ENCODE results near the gene SPATA1.
"Not testable (repeated sequence)": the region's sequence is repeated elsewhere in the genome, so short reads cannot be mapped to it uniquely, and the experiment has no call there.

Gene SPATA1

DNA sequence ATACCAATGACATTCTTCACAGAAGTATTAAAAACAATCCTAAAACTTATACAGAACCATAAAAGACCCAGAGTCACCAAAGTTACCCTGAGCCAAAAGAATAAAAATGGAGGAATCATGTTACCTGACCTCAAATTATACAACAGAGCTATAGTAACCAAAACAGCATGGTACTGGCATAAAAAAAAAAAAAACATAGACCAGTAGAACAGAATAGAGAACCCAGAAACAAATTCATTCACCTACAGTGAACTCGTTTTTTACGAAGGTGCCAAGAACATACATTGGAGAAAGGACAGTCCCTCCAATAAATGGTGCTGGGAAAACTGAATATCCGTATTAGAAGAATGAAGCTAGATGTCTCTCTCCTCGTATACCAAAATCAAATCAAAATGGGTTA lies 2.8 kb downstream of the SPATA1 start:
- ATAC-seq, result no peak

DNA sequence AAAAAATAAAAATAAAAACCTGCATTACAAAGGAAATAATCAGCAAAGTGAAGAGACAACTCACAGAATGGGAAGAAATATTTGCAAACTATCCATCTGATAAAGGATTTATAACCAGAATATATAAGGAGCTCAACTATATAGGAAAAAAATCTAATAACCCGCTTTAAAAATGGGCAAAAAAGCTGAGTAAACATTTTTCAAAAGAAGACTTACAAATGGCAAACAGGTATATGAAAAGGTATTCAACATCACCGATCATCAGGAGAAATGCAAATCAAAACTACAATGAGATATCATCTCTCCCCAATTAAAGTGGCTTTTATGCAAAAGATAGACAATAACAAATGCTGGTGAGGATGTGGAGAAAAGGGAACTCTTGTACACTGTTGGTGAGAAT lies 4.0 kb downstream of the SPATA1 start:
- ATAC-seq, result no peak

DNA sequence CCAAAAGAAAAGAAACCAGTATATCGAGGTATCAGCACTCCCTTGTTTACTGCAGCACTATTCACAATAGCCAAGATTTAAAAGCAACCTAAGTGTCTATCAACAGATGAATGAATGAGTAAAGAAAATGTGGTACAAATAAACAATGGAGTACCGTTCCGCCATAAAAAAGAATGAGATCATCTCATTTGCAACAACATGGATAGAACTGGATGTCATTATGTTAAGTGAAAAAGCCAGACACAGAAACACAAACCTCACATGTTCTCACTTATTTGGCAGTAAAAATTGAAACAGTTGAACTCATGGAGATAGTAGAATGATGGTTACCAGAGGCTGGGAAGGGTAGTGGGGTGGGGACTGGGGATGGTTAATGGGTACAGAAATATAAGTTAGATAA lies 4.5 kb downstream of the SPATA1 start:
- no peak for ATAC-seq

DNA sequence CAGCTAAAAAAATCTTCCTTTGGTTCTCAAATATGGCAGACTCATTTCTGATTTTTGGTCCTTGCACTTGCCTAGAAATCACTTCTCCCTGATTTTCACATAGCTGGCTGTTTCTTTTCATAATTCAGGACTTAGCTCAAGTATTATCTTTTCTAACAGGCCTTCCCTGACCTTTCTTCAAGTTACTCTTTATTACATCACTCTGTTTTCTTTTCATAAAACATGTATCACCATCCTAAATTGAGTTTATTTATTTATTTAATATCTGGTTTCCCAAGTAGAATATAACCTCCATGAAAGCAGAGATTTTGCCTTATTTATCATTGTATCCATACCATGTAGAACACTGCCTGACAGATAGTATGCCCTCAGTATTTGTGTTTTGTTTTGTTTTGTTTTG lies 18.4 kb downstream of the SPATA1 start:
- ATAC-seq, result no peak

DNA sequence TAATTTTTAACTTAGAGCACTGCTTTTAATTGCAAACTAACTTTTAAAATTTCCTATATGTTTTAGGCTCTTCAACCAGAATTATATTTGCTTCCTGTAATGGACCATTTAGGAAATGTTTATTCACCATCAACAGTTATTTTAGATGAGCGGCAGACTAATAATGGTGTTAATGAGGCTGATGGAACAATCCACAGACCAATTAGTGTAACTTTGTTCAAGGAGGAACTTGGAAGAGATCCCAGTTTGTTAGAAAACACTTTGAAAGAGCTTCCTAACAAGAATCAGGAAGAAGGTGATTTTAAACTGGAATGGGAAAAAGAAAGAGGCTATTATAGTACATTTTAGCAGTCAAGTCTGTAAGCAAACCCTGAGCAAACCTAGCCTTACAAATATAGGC lies 19.6 kb downstream of the SPATA1 start:
- ATAC-seq, result no peak

DNA sequence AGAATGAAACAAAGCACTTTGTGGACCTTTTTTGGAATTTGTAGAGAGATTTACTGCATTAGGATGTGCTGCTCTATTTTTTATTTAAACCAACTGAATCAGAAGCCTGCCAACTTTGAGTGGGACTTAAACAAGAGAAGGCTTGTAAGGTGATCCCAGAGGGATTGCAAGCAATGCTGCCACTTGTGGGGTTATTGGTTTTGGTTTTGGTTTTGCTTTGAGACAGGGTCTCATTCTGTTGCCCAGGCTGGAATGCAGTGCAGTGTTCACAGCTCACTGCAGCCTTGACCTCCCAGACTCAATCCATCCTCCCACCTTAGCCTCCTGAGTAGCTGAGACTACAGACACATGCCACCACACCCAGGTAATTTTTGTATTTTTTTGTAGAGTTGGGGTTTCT lies 32.4 kb downstream of the SPATA1 start:
- ATAC-seq, result no peak

DNA sequence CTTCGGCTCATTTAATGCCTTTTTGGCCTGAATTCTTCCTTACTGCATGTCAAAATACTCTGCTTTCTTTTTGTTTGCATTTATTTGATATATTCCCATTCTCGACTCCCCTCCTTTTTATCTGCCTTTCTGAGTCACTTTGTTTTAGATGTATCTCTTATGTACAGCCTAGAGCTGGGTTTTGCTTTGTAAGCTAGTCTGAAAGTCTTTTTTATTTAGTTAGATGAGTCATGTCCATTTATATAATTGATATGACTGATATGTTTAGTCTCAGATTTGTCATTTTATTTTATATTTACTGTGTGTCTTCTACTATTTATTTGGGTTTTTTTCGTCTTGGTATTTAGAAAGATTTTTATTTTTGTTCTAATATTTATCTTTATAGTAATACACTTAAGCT lies 33.8 kb downstream of the SPATA1 start:
- peak in 1 of 2 donors; percentile 33 for ATAC-seq

DNA sequence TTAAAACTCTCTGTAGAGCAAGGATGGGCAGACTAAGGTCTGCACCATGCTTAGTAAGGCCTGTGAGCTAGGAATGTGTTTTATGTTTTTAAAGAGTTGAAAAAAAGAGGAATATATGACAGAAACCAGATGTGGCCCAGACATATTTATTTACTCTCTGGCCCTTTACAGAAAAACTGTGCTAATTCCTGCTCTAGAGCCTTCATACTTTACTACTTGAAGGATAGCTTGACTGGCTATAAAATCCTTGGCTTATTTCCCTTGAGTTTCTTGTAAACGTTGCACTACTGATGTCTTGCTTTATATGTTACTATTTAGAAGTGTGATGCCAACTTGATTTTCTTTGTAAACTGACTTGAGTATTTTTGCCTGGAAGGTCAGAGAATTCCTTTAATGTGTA lies 34.6 kb downstream of the SPATA1 start:
- no peak for ATAC-seq

DNA sequence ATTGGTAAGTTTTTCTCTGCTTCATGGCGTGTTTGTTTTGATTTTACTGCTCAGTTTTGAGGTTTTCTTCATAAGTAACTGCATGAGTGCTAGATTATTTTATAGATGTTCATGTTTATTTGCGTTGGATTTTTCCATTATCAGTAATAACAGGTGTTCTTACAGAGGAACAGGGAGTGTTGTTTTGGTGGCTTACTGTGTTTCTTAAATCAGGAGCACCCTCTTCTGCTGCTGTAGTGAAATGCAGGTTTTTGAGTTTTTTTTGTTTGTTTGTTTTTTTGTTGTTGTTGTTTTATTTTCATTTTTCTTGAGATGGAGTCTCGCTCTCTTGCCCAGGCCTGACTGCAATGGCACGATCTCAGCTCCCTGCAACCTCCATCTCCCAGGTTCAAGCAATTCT lies 35.5 kb downstream of the SPATA1 start:
- ATAC-seq, result no peak

DNA sequence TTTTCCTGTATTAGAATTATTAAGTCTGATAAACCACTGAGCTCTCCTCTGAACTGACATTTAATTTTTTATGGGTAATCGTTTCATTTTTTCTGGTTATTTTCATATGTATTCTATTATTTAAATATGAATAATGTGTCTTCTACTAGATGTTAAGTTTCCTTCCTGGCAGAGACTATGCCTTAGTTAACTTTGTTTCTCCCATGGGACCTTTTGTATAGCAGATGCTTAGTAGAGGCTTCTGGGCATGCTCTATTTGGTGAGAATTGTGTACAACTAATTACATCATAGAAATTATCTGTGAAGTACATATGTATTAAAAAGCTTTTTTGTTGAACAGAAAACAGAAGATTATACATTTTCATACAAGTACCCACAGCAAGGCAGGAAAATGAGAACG lies 44.6 kb downstream of the SPATA1 start:
- no peak for ATAC-seq

DNA sequence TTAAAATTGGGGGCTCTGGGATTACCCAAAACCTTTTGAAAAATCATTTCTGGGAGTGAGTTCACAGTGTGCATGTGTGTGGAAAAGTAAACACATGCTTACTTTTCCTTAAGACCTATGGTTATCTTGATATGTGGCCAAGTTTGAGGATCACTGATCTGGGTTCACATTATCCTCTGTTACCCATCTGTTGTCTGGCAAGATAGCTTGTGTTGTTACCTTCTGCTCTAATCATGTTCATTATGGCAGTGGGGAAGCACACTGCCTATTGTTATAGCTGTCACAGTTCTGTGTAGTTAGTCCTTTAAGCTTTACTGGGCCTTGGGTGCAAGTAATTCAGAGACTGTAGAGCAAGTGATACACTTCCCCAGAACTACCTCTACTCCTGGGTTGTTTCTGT lies 63.0 kb downstream of the SPATA1 start:
- no peak for ATAC-seq

DNA sequence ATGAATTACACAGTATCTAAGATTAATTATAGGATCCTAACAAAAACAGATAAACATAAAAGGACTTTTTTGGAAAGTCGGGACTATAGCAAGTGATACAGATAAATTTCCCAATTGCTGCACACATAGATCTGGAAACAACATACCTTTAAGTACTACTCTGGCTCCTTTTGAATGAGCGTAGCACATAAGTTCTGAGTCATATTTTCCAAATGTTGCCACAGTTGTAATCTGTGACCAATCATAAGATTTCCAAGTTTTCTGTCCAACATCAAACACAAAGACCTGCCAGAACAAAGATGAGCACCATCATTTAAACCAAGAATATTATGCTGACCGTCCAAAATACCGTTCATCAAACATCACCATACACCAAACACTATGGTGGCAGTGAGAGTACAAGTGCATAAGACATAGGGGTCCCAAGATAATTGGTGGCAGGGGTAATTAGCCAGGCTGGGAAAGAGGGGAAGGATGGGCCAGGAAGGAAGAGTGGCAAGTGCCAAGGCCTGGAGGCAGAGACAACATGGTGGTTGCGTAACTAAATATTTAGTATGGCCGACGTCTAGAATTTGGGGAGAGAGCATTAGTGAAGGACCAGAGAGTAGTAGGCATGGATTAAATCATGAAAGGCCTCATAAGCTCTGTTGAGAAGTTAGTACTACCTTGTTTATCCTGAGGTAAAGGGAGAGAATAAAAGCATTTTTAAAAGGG lies 64.4 kb downstream of the SPATA1 start:
- ATAC-seq, result no peak

DNA sequence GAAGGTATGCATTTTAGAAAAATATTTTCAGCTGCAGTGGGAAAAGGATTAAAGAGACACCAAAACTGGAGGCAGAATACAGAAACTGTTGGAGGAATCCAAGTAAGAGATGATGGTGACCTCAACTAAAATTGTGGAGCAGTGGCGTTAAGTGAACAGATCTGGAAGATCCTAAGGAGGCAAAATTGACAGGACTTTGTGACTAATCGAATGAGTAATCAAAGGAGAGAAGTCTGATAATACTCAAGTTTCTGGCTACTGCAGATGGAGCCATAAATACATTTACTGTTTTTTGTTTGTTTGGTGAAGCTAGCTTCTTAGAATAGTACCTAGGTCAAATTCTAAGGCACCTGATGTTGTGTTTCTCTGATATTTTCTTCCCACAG lies 65.0 kb downstream of the SPATA1 start:
- ATAC-seq, result no peak

DNA sequence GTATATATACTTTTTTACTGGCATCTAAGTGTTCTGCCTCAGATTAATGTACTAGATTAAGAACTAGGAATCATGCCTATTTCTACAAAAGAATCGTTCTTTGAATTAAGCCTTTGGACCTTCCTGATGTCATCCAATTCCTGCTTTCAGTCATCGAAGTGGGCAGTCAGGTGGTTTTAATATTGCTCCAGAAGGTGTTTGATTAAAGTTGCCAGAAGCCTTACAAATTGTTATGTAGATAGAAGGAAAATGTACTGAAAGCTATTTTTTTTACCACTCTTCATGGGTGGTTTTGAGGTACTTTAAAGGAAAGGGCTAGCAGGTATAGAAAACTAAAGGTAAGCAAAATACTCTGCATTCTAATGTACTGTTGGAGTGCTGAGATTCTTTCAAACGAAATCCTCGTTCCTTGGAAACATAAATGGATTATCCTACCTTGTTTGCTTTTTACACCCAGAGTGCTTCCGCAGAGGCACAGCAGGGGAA lies 67.3 kb downstream of the SPATA1 start:
- ATAC-seq, result no peak

DNA sequence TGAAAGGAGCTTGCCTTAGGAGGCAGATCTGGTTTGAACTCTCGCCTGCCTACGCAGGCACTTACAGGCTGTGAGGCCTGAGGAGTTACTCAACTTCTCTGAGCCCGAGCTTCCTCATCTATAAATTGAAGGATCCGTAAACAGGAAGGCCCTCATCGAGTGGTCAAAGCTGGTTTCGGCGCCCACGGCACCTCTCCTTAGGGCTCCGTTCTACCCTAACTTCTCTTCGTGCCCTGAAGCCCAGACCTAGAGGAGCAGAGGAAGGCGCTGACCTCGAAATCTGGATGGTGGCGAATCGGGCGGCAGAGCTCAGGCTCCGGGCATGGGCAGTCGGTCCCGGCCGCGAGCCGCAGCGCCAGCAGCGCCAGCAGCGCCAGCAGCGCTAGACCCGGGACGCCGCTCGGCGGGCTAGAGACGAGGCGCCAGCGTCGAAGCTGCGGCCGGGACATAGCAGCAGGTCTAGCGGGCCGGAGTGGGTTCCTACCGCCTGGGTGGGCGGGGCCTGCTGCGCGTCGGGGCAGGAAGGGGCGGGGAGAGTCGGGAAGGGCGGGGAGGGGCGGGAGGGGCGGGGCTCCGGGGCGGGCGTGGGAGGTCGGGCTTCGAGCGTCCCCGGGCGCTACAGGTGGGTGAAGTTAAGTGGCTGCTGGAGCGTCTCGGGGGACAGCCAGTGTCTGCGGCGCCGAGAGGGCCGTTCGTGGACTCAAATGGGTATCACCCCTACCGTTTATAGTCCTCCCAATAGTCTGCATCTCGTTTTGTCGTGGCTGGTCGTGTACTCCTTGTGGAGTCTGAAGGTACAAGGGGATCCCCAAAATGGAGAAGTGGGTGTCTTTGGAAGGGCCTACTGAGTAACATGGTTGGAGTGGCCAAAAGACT lies 68.0 kb downstream of the SPATA1 start, which contains the start of gene CTBS:
Gene CTBS, minus strand, starts transcription at position 474 of the 876 bp plus-strand sequence. Its CDS starts 25 bp downstream, at position 449.
- ATAC-seq, result peak; percentile 84 to 86

DNA sequence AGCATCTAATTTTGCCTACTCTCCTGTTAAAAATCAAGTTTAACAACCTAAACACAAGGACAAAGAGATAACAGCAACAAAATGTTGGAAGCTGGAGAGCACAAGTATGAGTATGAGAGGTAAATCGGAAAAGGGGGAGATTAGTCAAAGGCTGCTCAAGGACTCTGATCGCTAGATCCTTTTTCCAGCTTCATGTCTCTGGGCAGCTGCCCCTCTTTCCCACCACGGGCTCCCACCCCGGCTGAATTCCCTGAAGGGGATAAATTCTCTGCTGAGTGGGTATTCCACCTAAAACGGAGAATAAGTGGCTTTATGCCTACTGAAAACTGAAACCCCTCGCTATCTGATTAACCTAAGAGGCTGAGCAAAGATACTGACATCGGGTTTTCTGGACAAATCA lies 68.8 kb downstream of the SPATA1 start:
- no peak for ATAC-seq

DNA sequence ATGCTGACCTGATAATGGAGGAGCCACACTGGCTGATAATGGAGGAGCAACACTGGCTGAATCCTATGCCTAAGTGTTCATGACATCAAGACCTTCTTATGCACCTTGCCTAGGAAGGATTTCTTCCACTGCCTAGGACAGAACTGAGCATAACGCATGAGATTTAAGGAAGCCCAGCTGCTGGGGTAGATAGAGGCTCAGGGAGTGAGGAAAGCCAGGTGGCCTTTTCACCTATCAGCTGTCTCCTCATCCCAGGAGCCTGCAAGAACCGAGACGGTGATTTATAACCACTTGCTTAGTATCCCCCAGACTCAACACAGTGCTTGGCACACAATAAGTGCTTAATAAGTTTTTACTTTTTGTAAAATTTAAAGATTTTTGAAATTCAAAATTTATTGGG lies 75.5 kb downstream of the SPATA1 start:
- no peak for ATAC-seq

DNA sequence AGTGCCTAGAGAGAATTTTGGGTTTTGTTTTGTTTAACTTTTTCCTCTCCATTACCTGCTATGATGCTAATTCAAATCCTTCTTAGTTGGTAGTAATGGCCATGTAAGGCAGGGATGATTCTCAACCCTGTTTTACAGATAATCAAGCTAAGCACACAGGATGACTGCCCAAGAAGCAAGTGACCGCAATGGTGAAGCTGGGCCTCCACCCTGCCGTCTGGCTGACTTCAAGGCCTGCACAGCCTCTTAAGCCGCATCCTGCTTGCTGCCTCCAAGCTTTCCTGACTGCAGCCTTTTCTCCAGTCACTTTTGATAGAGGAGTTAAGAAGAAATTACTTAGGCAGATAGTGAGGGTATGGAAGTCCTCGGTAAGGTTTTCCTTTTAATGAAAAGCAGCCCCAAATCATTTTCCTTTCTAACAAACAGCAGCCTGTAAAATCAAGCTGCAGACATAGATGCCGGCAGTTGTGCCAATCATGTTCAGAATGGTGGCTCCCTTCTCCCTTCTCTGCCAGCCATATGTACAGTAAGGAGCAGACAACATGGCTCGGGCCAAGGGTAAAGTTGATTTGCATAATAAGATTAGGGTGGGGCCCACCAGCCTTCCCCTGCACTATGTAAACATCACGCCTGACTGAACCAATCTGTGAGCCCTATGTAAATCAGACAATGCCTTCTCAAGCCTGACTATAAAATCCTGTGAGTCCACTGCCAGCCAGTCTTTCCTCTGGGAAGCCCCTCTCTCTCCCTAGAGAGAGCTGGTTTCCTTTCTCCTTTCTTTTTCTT lies 76.8 kb downstream of the SPATA1 start:
- ATAC-seq, result no peak

DNA sequence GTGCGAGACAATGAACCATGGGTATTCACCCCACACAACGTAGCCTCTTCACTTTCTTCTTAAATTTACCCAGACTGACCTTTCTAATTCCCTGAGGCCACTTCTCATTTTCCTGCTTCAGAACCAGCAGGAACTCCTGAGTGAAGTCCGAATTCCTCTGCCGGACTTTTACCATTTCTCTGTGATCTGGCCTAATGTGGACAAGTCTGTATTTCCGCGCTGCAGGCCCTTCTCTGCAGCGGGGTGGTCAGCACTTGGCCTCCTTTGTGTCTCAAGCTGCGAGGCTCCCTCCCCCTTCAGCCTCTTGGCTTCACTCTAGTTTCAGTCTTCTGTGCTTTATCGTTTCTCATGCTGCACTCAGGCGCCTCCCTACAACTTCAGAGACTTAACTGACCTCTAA lies 77.5 kb downstream of the SPATA1 start:
- no peak for ATAC-seq

DNA sequence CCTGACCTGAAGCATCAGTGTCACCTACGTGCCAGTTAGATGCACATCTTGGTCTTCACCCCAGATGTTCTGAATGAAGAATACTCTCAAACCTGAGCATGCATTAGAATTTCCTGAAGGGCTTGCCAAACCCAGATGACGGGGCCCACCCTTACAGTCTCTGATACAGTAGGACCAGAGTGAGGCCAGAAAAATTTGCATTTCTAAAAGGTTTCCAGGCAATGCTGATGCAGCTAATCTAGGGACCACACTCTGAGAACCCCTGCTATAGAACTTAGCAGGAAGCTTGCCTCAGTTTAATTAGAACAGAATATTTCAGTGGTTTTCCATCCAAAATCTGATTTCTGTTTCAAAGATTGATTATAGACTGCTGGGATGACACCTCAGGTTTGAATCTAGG lies 77.9 kb downstream of the SPATA1 start:
- no peak for ATAC-seq

DNA sequence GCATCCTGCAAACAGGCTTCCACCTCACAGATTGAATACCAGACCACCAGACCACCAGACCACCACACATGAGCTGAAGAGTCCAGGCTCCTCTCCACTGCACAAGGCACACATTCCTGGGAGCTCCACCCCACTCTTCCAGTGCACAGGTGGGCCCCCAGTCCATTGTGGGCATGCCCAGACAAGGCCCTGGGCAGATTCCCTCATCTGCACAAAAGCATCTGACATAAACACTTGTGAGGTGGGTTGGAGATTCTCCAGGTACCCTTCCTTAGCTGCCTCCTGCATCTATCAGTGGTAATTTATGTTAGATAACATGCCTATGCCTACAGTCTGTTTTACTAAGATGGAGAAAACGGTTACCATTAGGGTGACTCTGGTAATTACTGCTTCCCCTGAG lies 79.6 kb downstream of the SPATA1 start:
- ATAC-seq, result no peak

DNA sequence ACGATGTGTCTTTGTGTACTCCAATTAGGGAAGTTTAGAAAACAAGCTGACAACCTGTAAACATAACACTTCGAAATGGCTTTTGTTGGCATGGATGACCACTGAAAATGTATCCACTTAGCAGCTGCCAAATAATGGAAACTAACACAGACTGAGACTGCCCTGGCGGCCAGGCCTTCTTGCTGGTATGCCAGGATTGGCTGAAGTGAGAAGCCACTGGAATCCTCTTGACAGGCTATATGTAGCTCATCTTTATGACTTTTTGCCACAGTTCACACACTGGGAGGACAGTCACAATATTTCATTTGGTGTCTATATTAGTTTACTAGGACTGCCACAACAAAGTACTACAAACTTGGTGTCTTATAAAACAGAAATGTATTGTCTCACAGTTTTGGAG lies 80.9 kb downstream of the SPATA1 start:
- ATAC-seq, result no peak

DNA sequence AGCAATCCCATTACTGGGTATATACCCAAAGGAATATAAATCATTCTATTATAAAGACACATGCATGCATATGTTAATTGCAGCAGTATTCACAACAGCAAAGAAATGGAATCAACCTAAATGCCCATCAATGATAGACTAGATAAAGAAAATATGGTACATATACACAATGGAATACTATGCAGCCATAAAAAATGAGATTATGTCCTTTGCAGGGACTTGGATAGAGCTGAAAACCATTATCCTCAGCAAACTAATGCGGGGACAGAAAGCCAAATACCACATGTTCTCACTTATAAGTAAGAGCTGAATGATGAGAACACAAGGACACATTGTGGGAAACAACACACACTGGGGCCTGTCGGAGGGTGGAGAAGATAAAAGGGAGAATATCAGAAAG lies 88.8 kb downstream of the SPATA1 start:
- not testable (repeated sequence) for ATAC-seq
